Measurements from ENCODE around the gene ZNF614. TPM values are rescaled to one million over a fixed set of nuclear protein-coding genes. Genes with fewer than 3 reads are reported as not detected.

The ZNF614 gene
- total RNA-seq, 4 donors from 2014 or later, result 3.9 to 4.6 (median 3.9) TPM

DNA sequence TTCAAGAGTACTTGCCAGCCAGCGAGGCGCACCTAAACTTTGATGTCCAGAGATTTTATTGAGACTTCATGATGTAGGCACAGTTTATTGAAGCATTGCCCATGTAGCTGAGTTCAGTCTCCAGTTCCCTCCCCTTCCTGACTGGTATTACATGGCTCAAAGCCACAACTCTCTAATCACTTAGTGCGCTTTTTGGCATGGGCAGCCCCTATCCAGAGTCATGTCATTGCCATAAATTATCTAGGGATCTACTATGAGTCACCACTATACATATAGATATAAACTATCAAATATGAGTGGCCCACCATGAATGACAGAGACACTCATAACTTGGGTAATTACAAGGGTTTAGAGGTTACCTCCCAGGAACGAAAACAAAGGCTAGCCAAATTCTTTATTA is 7.7 kb downstream of the ZNF614 start:
- intact Hi-C loops (cut with DNase I; ENCODE audit: low total_unique reads), result loop anchor here (10.0 kb wide), 1 partner anchor 316 kb away; no protein-coding TSS in a partner anchor
- ATAC-seq, result no peak
- TF ChIP-seq POLR2A (IDR thresholded peaks at IDR 0.05) (no peak), CTCF (IDR thresholded peaks at IDR 0.05 in 4 of 5, conservative IDR thresholded peaks at IDR 0.05 in 1 of 5) (no peak)

GRCh38 chr19:52010674-52011073 is 17.5 kb downstream of the ZNF614 start:
- intact Hi-C loops (cut with DNase I; ENCODE audit: low total_unique reads) (no loop called here), in situ Hi-C loops (cut with MboI; ENCODE audit: low sequenced_read_pairs in 4 of 4) (no loop called here)
- peaks cover 0 to 32% (median 0%) of the 10 kb centered on the region in 3 donors for H3K9me3 ChIP-seq
- no peaks in the 10 kb centered on the region for H3K27me3 ChIP-seq
- no peak for ATAC-seq
- no peak overlapping the region for H3K4me3 ChIP-seq
- no peak for DNase-seq
- H3K27ac ChIP-seq, result no peak overlapping the region
- peaks cover 0 to 33% of the 10 kb centered on the region in 2 donors for H3K36me3 ChIP-seq
- TF ChIP-seq POLR2A (IDR thresholded peaks at IDR 0.05) (no peak), CTCF (IDR thresholded peaks at IDR 0.05 in 4 of 5, conservative IDR thresholded peaks at IDR 0.05 in 1 of 5) (no peak)
- peaks cover 0 to 5% of the 10 kb centered on the region in 2 donors for H3K4me1 ChIP-seq

More for the DNA sequence above, 7.7 kb downstream of the ZNF614 start:
- in situ Hi-C loops (cut with MboI; ENCODE audit: low sequenced_read_pairs in 4 of 4), result no loop called here
- H3K27ac ChIP-seq, result no peak overlapping the region
- DNase-seq, result no peak
- no peaks in the 10 kb centered on the region for H3K4me1 ChIP-seq
- H3K27me3 ChIP-seq, result no peaks in the 10 kb centered on the region
- H3K9me3 ChIP-seq, result peaks cover 0 to 66% (median 2%) of the 10 kb centered on the region in 3 donors
- peak overlapping the region in 1 of 4 donors; percentile 4 for H3K4me3 ChIP-seq
- peaks cover 60 to 100% of the 10 kb centered on the region in 2 donors for H3K36me3 ChIP-seq

- ATAC-seq (peak; percentile 94 to 98), DNase-seq (peak; percentile 77 to 81)
- Histone ChIP-seq H3K27ac (peak within 1 kb of the TSS; percentile 75 to 86 (median 82)), H3K4me1 (peaks cover 0 to 5% of the 10 kb centered on the region in 2 donors), H3K4me3 (peak within 1 kb of the TSS; percentile 82 to 97 (median 88)), H3K9me3 (peaks cover 0 to 17% (median 0%) of the 10 kb centered on the region in 3 donors), H3K27me3 (no peaks in the 10 kb centered on the region), H3K36me3 (peaks cover 3 to 24% of the 10 kb centered on the region in 2 donors)
- TF ChIP-seq POLR2A (IDR thresholded peaks at IDR 0.05), result peak; percentile 10 to 14
- TF ChIP-seq CTCF (IDR thresholded peaks at IDR 0.05 in 4 of 5, conservative IDR thresholded peaks at IDR 0.05 in 1 of 5), result no peak
- intact Hi-C loops (cut with DNase I; ENCODE audit: low total_unique reads) (loop anchor here (1.0 to 10.0 kb wide), 5 partner anchors 20 to 413 kb away; partner anchors contain the start of genes ZNF350, ZNF432, ZNF613 and ZNF614), in situ Hi-C loops (cut with MboI; ENCODE audit: low sequenced_read_pairs in 4 of 4) (no loop called here)
Observed at GRCh38 chr19:52007806-52008557, 20.2 kb downstream of the ZNF614 start, which contains the start of gene ZNF615. Gene ZNF615 (minus strand): TSS chr19:52008211. CDS start chr19:52003711, 4,500 bp downstream.

DNA sequence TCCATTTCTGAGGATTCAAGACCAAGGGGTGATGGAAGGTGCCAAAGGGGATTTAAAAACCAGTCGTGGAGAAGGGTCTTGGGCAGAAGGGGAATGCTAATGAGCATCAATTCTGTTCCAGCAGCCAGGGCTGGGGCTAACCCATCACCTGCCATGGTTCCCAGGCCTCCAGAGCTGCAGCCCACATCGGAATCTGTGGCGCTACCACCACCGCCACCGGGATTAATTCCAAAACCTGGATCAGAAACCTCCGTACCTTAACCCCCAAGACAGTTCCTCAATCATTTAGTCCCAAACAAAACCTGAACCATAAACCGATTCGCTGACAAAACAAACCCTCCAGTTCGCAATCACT is 20.8 kb downstream of the ZNF614 start:
- Histone ChIP-seq H3K4me3 (peak overlapping the region; percentile 82 to 97 (median 88)), H3K9me3 (peaks cover 0 to 17% (median 0%) of the 10 kb centered on the region in 3 donors), H3K27ac (peak overlapping the region; percentile 75 to 86 (median 82)), H3K4me1 (peaks cover 0 to 5% of the 10 kb centered on the region in 2 donors), H3K36me3 (peaks cover 3 to 24% of the 10 kb centered on the region in 2 donors), H3K27me3 (no peaks in the 10 kb centered on the region)
- intact Hi-C loops (cut with DNase I; ENCODE audit: low total_unique reads) (loop anchor here (10.0 kb wide), 1 partner anchor 413 kb away; no protein-coding TSS in a partner anchor), in situ Hi-C loops (cut with MboI; ENCODE audit: low sequenced_read_pairs in 4 of 4) (no loop called here)
- DNase-seq, result no peak
- TF ChIP-seq POLR2A (IDR thresholded peaks at IDR 0.05), result no peak
- no peak for TF ChIP-seq CTCF (IDR thresholded peaks at IDR 0.05 in 4 of 5, conservative IDR thresholded peaks at IDR 0.05 in 1 of 5)
- ATAC-seq, result no peak

All from gastrocnemius medialis (tissue), 4 donors.